Fibroblast of villous mesenchyme (primary cell): ENCODE measurements around the gene PLXNC1. TPM values are rescaled to one million over a fixed set of nuclear protein-coding genes. Genes with fewer than 3 reads are reported as not detected.

Source experiments
- DNase-seq: peaks from one replicate; pipeline ENCODE4 v3.0.0-alpha.2; 2010; ENCODE audit warnings: low read depth
- H3K4me3 ChIP-seq: 2 replicates; pipeline ENCODE4 v1.5.1; 2011; ENCODE audit warnings: low read depth, mild to moderate bottlenecking, low read length
- CTCF ChIP-seq: IDR thresholded peaks from 2 replicates; pipeline ENCODE4 v1.5.1; 2012; ENCODE audit warnings: low read depth, mild to moderate bottlenecking, low read length; ENCODE audit not compliant: insufficient read depth
- total RNA-seq: library from RNA; depleted of rRNA; stranded (reverse); fragments of >200 nt; gene quantifications from 2 replicates; pipeline ENCODE4 v1.2.3, GENCODE V29; 2012

The PLXNC1 gene
- total RNA-seq, 1 donor = 0.86 TPM

- no peak for TF ChIP-seq CTCF
- DNase-seq = no peak
- no peak overlapping the region for H3K4me3 ChIP-seq
These were observed 43.4 kb downstream of the PLXNC1 start for GRCh38 chr12:94191811-94192210.

- H3K4me3 ChIP-seq = no peak overlapping the region
- TF ChIP-seq CTCF = no peak
- DNase-seq = no peak
These were observed 44.1 kb downstream of the PLXNC1 start for GRCh38 chr12:94192506-94192905.

- DNase-seq = no peak
- no peak for TF ChIP-seq CTCF
These were observed 44.8 kb downstream of the PLXNC1 start for GRCh38 chr12:94193168-94193567.

GRCh38 chr12:94195483-94195882, 47.1 kb downstream of the PLXNC1 start:
- peak; percentile 27 for TF ChIP-seq CTCF
- H3K4me3 ChIP-seq = no peak overlapping the region
- no peak for DNase-seq

More at GRCh38 chr12:94193168-94193567, 44.8 kb downstream of the PLXNC1 start:
- no peak overlapping the region for H3K4me3 ChIP-seq

- no peak overlapping the region for H3K4me3 ChIP-seq
- peak; percentile 5 for TF ChIP-seq CTCF
- no peak for DNase-seq
These were observed 50.1 kb downstream of the PLXNC1 start for GRCh38 chr12:94198469-94198868.

GRCh38 chr12:94198872-94199271, 50.5 kb downstream of the PLXNC1 start:
- TF ChIP-seq CTCF = no peak
- no peak for DNase-seq

GRCh38 chr12:94200069-94200468, 51.7 kb downstream of the PLXNC1 start:
- DNase-seq = no peak
- H3K4me3 ChIP-seq = no peak overlapping the region
- TF ChIP-seq CTCF = no peak

More at GRCh38 chr12:94198872-94199271, 50.5 kb downstream of the PLXNC1 start:
- no peak overlapping the region for H3K4me3 ChIP-seq
